H9 (cell line): ENCODE measurements around the gene PNPLA1. TPM values are rescaled to one million over a fixed set of nuclear protein-coding genes. Genes with fewer than 3 reads are reported as not detected.

Source experiments
- DNase-seq: peaks from one replicate; pipeline ENCODE4 v3.0.0-alpha.2; 2017
- H2AFZ ChIP-seq: one replicate; pipeline ENCODE4 v1.6.1; 2013; ENCODE audit warnings: mild to moderate bottlenecking, low read length, control low read depth, moderate library complexity
- H2AK5ac ChIP-seq: 2 replicates; pipeline ENCODE4 v1.6.1; 2013; ENCODE audit warnings: low read length, control low read depth, mixed read lengths; ENCODE audit not compliant: insufficient read length
- H2BK120ac ChIP-seq: one replicate; pipeline ENCODE4 v1.6.1; 2013; ENCODE audit warnings: low read depth, mild to moderate bottlenecking, low read length, control low read depth, inconsistent platforms; ENCODE audit not compliant: poor library complexity, severe bottlenecking
- H2BK12ac ChIP-seq: 2 replicates; pipeline ENCODE4 v1.6.1; 2013; ENCODE audit warnings: low read length, control low read depth, mixed read lengths, low read depth; ENCODE audit not compliant: insufficient read length
- H2BK15ac ChIP-seq: 2 replicates; pipeline ENCODE4 v1.6.1; 2013; ENCODE audit warnings: low read depth, low read length, control low read depth
- H2BK20ac ChIP-seq: one replicate; pipeline ENCODE4 v1.6.1; 2013; ENCODE audit warnings: low read depth, mild to moderate bottlenecking, low read length, control low read depth, inconsistent platforms; ENCODE audit not compliant: poor library complexity, severe bottlenecking
- H2BK5ac ChIP-seq: 2 replicates; pipeline ENCODE4 v1.6.1; 2013; ENCODE audit warnings: low read length, control low read depth, mixed read lengths; ENCODE audit not compliant: insufficient read length
- H3K14ac ChIP-seq: 2 replicates; pipeline ENCODE4 v1.6.1; 2013; ENCODE audit warnings: low read length, control low read depth; ENCODE audit not compliant: insufficient read depth
- H3K18ac ChIP-seq: 2 replicates; pipeline ENCODE4 v1.6.1; 2013; ENCODE audit warnings: low read depth, mild to moderate bottlenecking, mixed read lengths, low read length, control low read depth; ENCODE audit not compliant: insufficient read length
- H3K23ac ChIP-seq: 2 replicates; pipeline ENCODE4 v1.6.1; 2013; ENCODE audit warnings: low read length, control low read depth, mixed read lengths, low read depth; ENCODE audit not compliant: insufficient read length
- H3K23me2 ChIP-seq: 2 replicates; pipeline ENCODE4 v1.6.1; 2013; ENCODE audit warnings: low read depth, mild to moderate bottlenecking, mixed read lengths, low read length, control low read depth; ENCODE audit not compliant: insufficient read length, poor library complexity, severe bottlenecking
- H3K27ac ChIP-seq: 2 replicates; pipeline ENCODE4 v1.5.1; 2013; ENCODE audit warnings: low read length, control low read depth, mixed read lengths, low read depth; ENCODE audit not compliant: insufficient read length
- H3K27me3 ChIP-seq: 2 replicates; pipeline ENCODE4 v1.6.1; 2013; ENCODE audit warnings: low read length, control low read depth, inconsistent platforms; ENCODE audit not compliant: insufficient read depth
- H3K4ac ChIP-seq: 2 replicates; pipeline ENCODE4 v1.6.1; 2013; ENCODE audit warnings: low read depth, mild to moderate bottlenecking, control low read depth, inconsistent platforms, low read length, moderate library complexity
- H3K4me1 ChIP-seq: 2 replicates; pipeline ENCODE4 v1.6.1; 2013; ENCODE audit warnings: low read length, control low read depth, inconsistent platforms; ENCODE audit not compliant: insufficient read depth
- H3K4me2 ChIP-seq: 2 replicates; pipeline ENCODE4 v1.6.1; 2013; ENCODE audit warnings: low read length, control low read depth, mixed read lengths; ENCODE audit not compliant: insufficient read length, insufficient read depth
- H3K56ac ChIP-seq: 2 replicates; pipeline ENCODE4 v1.6.1; 2013; ENCODE audit warnings: low read depth, mild to moderate bottlenecking, mixed read lengths, low read length, control low read depth; ENCODE audit not compliant: insufficient read length
- H3K79me1 ChIP-seq: 2 replicates; pipeline ENCODE4 v1.6.1; 2013; ENCODE audit warnings: low read depth, mild to moderate bottlenecking, moderate library complexity, low read length, control low read depth, inconsistent platforms; ENCODE audit not compliant: insufficient read depth, poor library complexity, severe bottlenecking
- H3K79me2 ChIP-seq: 2 replicates; pipeline ENCODE4 v1.6.1; 2013; ENCODE audit warnings: low read length, control low read depth, inconsistent platforms; ENCODE audit not compliant: insufficient read depth
- H3K9ac ChIP-seq: 2 replicates; pipeline ENCODE4 v1.6.1; 2013; ENCODE audit warnings: low read length, control low read depth, mixed read lengths; ENCODE audit not compliant: insufficient read length; ENCODE audit errors: extremely low read depth
- H3K9me3 ChIP-seq: one replicate; pipeline ENCODE4 v1.6.1; 2013; ENCODE audit warnings: low read depth, low read length, inconsistent platforms; ENCODE audit not compliant: control insufficient read depth
- H3T11ph ChIP-seq: one replicate; pipeline ENCODE4 v1.6.1; 2013; ENCODE audit warnings: mild to moderate bottlenecking, low read length, control low read depth, inconsistent platforms
- H4K20me1 ChIP-seq: one replicate; pipeline ENCODE4 v1.6.1; 2013; ENCODE audit not compliant: control insufficient read depth, insufficient read length, insufficient read depth
- H4K5ac ChIP-seq: 2 replicates; pipeline ENCODE4 v1.6.1; 2013; ENCODE audit warnings: low read depth, mild to moderate bottlenecking, mixed read lengths, low read length, control low read depth; ENCODE audit not compliant: insufficient read length
- H4K8ac ChIP-seq: replicated peaks from 2 replicates; pipeline ENCODE4 v1.6.1; 2013; ENCODE audit warnings: low read length, control low read depth, mixed read lengths, low read depth; ENCODE audit not compliant: insufficient read length
- H4K91ac ChIP-seq: 2 replicates; pipeline ENCODE4 v1.6.1; 2013; ENCODE audit warnings: low read depth, mild to moderate bottlenecking, moderate library complexity, mixed read lengths, low read length, control low read depth; ENCODE audit not compliant: insufficient read length
- H3K27ac Mint-ChIP-seq, 3 experiments: 2 replicates in 2 of 3; 3 replicates in 1 of 3; pipeline ENCODE4 v1.8.0; 2020 to 2021; ENCODE audit warnings: mixed read lengths in 3 of 3, mild to moderate bottlenecking in 1 of 3, moderate library complexity in 1 of 3
- H3K27me3 Mint-ChIP-seq: 2 replicates; pipeline ENCODE4 v1.8.0; 2021; ENCODE audit warnings: low read depth, mild to moderate bottlenecking, moderate library complexity, mixed read lengths
- H3K36me3 Mint-ChIP-seq, 3 experiments: 2 replicates in 2 of 3; 3 replicates in 1 of 3; pipeline ENCODE4 v1.8.0; 2020 to 2021; ENCODE audit warnings: low read depth in 3 of 3, mixed read lengths in 3 of 3; ENCODE audit not compliant: insufficient read depth in 1 of 3
- H3K4me1 Mint-ChIP-seq, 2 experiments: 2 replicates each; pipeline ENCODE4 v1.8.0; 2020; ENCODE audit warnings: mixed read lengths in 2 of 2
- H3K4me3 Mint-ChIP-seq, 2 experiments: 2 replicates in 1 of 2; 3 replicates in 1 of 2; pipeline ENCODE4 v1.8.0; 2020 to 2021; ENCODE audit warnings: mild to moderate bottlenecking in 2 of 2, mixed read lengths in 2 of 2, moderate library complexity in 1 of 2
- H3K9me3 Mint-ChIP-seq, 2 experiments: 2 replicates in 1 of 2; 3 replicates in 1 of 2; pipeline ENCODE4 v1.8.0; 2020; ENCODE audit warnings: mild to moderate bottlenecking in 2 of 2, mixed read lengths in 2 of 2, moderate library complexity in 1 of 2
- WGBS: extraction: QIAGEN DNeasy Blood & Tissue Kit; methylation state at CpG from one replicate; pipeline ENCODE4 v1.1.7; 2013; ENCODE audit warnings: missing lambda C conversion rate, low lambda C conversion rate, mixed read lengths; ENCODE audit not compliant: insufficient read length; ENCODE audit errors: extremely low coverage; 5-methylcytosine and 5-hydroxymethylcytosine counted together
- total RNA-seq: library from RNA; stranded (reverse); gene quantifications from 2 replicates; pipeline ENCODE4 v1.2.1, GENCODE V29; 2021
- TF ChIP-seq, protein P1 (sequence below): fragments of 200-600 bp; sonication (generic); conservative IDR thresholded peaks from 3 replicates; pipeline ENCODE4 v1.8.0; 2021; ENCODE audit warnings: antibody characterized with exemption, mild to moderate bottlenecking

Gene PNPLA1
- total RNA-seq, 1 experiment from 2014 or later: 0.09 TPM

DNA sequence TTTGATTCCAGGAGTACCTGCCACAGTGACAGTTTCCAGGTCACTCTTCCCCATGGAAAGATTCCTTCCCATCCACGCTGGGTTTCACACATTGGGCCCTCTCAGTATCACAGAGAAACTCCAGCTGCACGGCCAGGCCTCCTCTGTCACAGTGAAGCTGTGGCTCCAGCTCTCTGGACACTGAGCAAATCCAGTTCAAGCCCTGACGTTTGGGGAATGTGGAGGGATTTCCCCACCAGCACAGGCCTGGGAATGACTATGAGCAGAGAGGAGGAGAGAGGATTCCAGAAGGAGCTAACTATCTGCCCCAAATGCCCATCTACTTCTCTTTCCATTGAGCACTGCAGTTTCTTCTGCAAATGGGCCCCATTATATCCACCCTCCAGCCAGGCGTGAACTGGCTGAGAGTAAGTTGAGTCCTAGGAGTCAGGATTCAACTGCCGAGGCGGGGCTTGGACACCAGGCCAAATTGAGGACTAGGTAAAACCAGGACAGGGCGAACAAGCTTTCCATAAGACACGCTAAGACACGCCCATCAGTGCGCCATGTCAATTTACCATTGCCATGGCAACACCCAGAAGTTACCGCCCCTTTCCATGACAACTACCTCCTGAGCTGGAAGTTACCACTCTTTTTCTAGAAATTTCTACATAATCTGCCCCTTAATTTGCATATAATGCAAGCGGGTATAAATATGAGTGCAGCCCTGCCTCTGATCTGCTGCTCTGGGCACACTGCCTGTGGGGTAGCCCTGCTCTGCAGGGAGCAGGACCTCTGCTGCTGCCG is 76.0 kb downstream of the PNPLA1 start:
- Histone ChIP-seq H2BK5ac (no peak overlapping the region), H3K23ac (no peak overlapping the region), H3K27ac (no peak overlapping the region), H4K5ac (no peak overlapping the region), H2BK15ac (no peak overlapping the region), H4K8ac (no peak overlapping the region), H3K18ac (no peak overlapping the region), H2AFZ (no peak overlapping the region), H4K20me1 (no peaks in the 10 kb centered on the region), H3T11ph (no peak overlapping the region), H4K91ac (no peak overlapping the region), H3K79me2 (no peaks in the 10 kb centered on the region), H3K56ac (no peak overlapping the region), H3K23me2 (peaks cover under 1% of the 10 kb centered on the region), H3K4me2 (no peak overlapping the region), H2BK20ac (no peak overlapping the region), H3K9ac (no peak overlapping the region), H3K4ac (no peak overlapping the region), H3K14ac (no peak overlapping the region; the same call in 1 of the 2 replicates), H3K79me1 (no peaks in the 10 kb centered on the region), H3K9me3 (no peaks in the 10 kb centered on the region), H2AK5ac (no peak overlapping the region), H2BK12ac (no peak overlapping the region), H2BK120ac (no peak overlapping the region), H3K4me1 (no peaks in the 10 kb centered on the region), H3K27me3 (no peaks in the 10 kb centered on the region)
- peaks cover under 1 to 3% of the 10 kb centered on the region in 2 experiments for H3K4me1 Mint-ChIP-seq
- no peak overlapping the region for H3K4me3 Mint-ChIP-seq
- DNase-seq: peak; percentile 75
- no peak overlapping the region for H3K27ac Mint-ChIP-seq
- TF ChIP-seq, protein P1, sequence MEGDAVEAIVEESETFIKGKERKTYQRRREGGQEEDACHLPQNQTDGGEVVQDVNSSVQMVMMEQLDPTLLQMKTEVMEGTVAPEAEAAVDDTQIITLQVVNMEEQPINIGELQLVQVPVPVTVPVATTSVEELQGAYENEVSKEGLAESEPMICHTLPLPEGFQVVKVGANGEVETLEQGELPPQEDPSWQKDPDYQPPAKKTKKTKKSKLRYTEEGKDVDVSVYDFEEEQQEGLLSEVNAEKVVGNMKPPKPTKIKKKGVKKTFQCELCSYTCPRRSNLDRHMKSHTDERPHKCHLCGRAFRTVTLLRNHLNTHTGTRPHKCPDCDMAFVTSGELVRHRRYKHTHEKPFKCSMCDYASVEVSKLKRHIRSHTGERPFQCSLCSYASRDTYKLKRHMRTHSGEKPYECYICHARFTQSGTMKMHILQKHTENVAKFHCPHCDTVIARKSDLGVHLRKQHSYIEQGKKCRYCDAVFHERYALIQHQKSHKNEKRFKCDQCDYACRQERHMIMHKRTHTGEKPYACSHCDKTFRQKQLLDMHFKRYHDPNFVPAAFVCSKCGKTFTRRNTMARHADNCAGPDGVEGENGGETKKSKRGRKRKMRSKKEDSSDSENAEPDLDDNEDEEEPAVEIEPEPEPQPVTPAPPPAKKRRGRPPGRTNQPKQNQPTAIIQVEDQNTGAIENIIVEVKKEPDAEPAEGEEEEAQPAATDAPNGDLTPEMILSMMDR: no peak
- H3K36me3 Mint-ChIP-seq: no peaks in the 10 kb centered on the region
- no peaks in the 10 kb centered on the region; a peak in 1 of 5 replicates for H3K9me3 Mint-ChIP-seq
- H3K27me3 Mint-ChIP-seq: peaks cover 5% of the 10 kb centered on the region
- WGBS: no CpG with 5 or more reads among the region's 13 CpGs
